ENCODE data around the gene GALNT11. TPM values are rescaled to one million over a fixed set of nuclear protein-coding genes. Genes with fewer than 3 reads are reported as not detected.

Gene GALNT11
- total RNA-seq, 4 donors from 2014 or later: 46.8 to 60.2 (median 51.8) TPM

- no peak for TF ChIP-seq POLR2A (IDR thresholded peaks at IDR 0.05)
- TF ChIP-seq, protein P1, sequence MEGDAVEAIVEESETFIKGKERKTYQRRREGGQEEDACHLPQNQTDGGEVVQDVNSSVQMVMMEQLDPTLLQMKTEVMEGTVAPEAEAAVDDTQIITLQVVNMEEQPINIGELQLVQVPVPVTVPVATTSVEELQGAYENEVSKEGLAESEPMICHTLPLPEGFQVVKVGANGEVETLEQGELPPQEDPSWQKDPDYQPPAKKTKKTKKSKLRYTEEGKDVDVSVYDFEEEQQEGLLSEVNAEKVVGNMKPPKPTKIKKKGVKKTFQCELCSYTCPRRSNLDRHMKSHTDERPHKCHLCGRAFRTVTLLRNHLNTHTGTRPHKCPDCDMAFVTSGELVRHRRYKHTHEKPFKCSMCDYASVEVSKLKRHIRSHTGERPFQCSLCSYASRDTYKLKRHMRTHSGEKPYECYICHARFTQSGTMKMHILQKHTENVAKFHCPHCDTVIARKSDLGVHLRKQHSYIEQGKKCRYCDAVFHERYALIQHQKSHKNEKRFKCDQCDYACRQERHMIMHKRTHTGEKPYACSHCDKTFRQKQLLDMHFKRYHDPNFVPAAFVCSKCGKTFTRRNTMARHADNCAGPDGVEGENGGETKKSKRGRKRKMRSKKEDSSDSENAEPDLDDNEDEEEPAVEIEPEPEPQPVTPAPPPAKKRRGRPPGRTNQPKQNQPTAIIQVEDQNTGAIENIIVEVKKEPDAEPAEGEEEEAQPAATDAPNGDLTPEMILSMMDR (IDR thresholded peaks at IDR 0.05): no peak
- no peak for TF ChIP-seq POLR2AphosphoS5 (IDR thresholded peaks at IDR 0.05)
- no peak for TF ChIP-seq EP300 (IDR thresholded peaks at IDR 0.05)
- Histone ChIP-seq H3K9me3 (no peaks in the 10 kb centered on the region), H3K4me3 (no peak overlapping the region), H3K36me3 (peaks cover 7 to 80% of the 10 kb centered on the region in 2 donors), H3K27me3 (no peaks in the 10 kb centered on the region), H3K27ac (no peak overlapping the region), H3K4me1 (peaks cover 0 to 11% (median 0%) of the 10 kb centered on the region in 3 donors)
- ATAC-seq: no peak
- WGBS, 2 donors (ENCODE audit: low coverage in 1 of 2): 37 to 62% methylated on average over 4 of the region's 7 CpGs
These were observed 112.1 kb downstream of the GALNT11 start for GRCh38 chr7:152137476-152138025.

DNA sequence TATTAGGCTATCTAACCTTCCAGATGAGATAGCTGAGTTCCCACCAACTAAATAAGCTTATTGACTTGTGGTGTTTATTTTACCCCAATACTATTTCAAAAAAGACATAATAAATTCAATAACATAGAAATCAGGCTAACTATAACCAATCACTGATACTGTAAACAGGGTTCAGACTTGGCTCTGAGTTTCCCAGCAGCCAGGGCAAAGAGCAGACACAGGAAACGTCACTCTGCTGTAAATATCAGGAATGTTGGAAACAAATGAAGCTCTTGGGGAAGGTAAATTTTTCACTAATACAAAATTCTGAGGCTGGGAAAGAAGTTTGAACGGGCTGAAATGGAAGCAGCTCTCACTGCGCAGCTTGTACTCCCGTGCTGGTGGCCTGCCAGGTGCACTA lies 114.6 kb downstream of the GALNT11 start:
- H3K27me3 ChIP-seq: no peaks in the 10 kb centered on the region
- no peak overlapping the region for H3K27ac ChIP-seq
- 87 to 92% methylated on average over 4 of the region's 4 CpGs for WGBS, 2 donors (ENCODE audit: low coverage in 1 of 2)
- no peak for ATAC-seq
- TF ChIP-seq POLR2AphosphoS5 (IDR thresholded peaks at IDR 0.05) (no peak), EP300 (IDR thresholded peaks at IDR 0.05) (no peak), POLR2A (IDR thresholded peaks at IDR 0.05) (no peak)
- TF ChIP-seq, protein P1 (IDR thresholded peaks at IDR 0.05): no peak
- H3K9me3 ChIP-seq: no peaks in the 10 kb centered on the region
- H3K36me3 ChIP-seq: peaks cover 7 to 89% of the 10 kb centered on the region in 2 donors
- no peak overlapping the region for H3K4me3 ChIP-seq
- H3K4me1 ChIP-seq: peaks cover 0 to 11% (median 0%) of the 10 kb centered on the region in 3 donors

- 92 to 93% methylated on average over 2 of the region's 2 CpGs for WGBS, 2 donors (ENCODE audit: low coverage in 1 of 2)
- Histone ChIP-seq H3K27ac (no peak overlapping the region), H3K36me3 (peaks cover 7 to 94% of the 10 kb centered on the region in 2 donors), H3K4me3 (no peak overlapping the region), H3K4me1 (peaks cover 0 to 11% (median 0%) of the 10 kb centered on the region in 3 donors), H3K9me3 (no peaks in the 10 kb centered on the region), H3K27me3 (no peaks in the 10 kb centered on the region)
- no peak for ATAC-seq
- TF ChIP-seq POLR2A (IDR thresholded peaks at IDR 0.05): no peak
- TF ChIP-seq EP300 (IDR thresholded peaks at IDR 0.05): no peak
- no peak for TF ChIP-seq POLR2AphosphoS5 (IDR thresholded peaks at IDR 0.05)
- TF ChIP-seq, protein P1 (IDR thresholded peaks at IDR 0.05): no peak
These were observed 115.1 kb downstream of the GALNT11 start for GRCh38 chr7:152140560-152140959.

DNA sequence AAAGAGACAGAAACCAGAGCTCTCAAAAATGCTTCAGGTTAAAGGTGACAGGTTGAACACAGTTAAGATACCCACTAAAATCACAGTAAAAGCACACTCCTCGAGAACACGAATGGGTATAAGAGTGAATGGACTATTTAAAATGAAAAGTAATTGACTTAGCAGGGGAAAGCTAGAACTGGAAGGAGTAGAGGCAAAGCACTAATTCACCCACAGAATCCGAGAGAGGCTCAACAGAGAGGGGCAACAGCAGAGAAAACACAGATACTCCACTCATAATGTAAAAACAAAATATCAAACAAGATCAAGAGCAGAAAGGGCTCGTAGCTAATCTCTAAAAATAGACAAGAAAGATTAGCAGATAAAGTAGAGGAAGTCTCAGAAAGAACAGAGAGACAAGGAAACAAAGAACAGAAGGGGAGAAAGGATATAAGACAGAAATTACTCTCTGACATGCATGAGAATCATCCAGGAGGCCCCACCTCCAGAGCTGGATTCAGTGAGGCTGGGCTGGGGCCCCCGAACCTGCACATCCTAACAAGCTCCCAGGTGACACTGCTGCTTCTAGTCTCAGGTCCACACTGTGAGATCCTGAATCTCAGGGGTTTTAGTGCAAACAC lies 117.6 kb downstream of the GALNT11 start:
- Histone ChIP-seq H3K4me3 (no peak overlapping the region), H3K36me3 (peaks cover 7 to 100% of the 10 kb centered on the region in 2 donors), H3K27ac (no peak overlapping the region), H3K27me3 (no peaks in the 10 kb centered on the region), H3K9me3 (no peaks in the 10 kb centered on the region), H3K4me1 (no peaks in the 10 kb centered on the region)
- WGBS, 2 donors (ENCODE audit: low coverage in 1 of 2): 42 to 59% methylated on average over 3 to 5 of the region's 5 CpGs
- ATAC-seq: no peak
- TF ChIP-seq POLR2A (IDR thresholded peaks at IDR 0.05) (no peak), POLR2AphosphoS5 (IDR thresholded peaks at IDR 0.05) (no peak), EP300 (IDR thresholded peaks at IDR 0.05) (no peak)
- TF ChIP-seq, protein P1 (IDR thresholded peaks at IDR 0.05): no peak

Measured in gastroesophageal sphincter (tissue), 4 donors.